Stimulated activated naive CD8-positive, alpha-beta T cell treated with anti-CD3 and anti-CD28 coated beads, Interleukin-15, Interleukin-2, amounts not matched to agents 100 ng/mL and 50 ng/mL, for 24 hours (primary cell): Measurements from ENCODE around the gene OR2L8.

Experiments used
- H3K27ac Mint-ChIP-seq: one replicate; pipeline ENCODE4 v1.8.0; 2021; ENCODE audit warnings: mild to moderate bottlenecking, mixed read lengths
- H3K27me3 Mint-ChIP-seq: one replicate; pipeline ENCODE4 v1.8.0; 2021; ENCODE audit warnings: mixed read lengths
- H3K36me3 Mint-ChIP-seq: one replicate; pipeline ENCODE4 v1.8.0; 2021; ENCODE audit warnings: low read depth, mixed read lengths
- H3K4me1 Mint-ChIP-seq: one replicate; pipeline ENCODE4 v1.8.0; 2021; ENCODE audit warnings: low read depth, mixed read lengths
- H3K4me3 Mint-ChIP-seq: one replicate; pipeline ENCODE4 v1.8.0; 2021; ENCODE audit warnings: mild to moderate bottlenecking, mixed read lengths
- H3K9me3 Mint-ChIP-seq: one replicate; pipeline ENCODE4 v1.8.0; 2021; ENCODE audit warnings: mixed read lengths

OR2L8 gene, protein sequence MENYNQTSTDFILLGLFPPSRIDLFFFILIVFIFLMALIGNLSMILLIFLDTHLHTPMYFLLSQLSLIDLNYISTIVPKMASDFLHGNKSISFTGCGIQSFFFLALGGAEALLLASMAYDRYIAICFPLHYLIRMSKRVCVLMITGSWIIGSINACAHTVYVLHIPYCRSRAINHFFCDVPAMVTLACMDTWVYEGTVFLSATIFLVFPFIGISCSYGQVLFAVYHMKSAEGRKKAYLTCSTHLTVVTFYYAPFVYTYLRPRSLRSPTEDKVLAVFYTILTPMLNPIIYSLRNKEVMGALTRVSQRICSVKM

DNA sequence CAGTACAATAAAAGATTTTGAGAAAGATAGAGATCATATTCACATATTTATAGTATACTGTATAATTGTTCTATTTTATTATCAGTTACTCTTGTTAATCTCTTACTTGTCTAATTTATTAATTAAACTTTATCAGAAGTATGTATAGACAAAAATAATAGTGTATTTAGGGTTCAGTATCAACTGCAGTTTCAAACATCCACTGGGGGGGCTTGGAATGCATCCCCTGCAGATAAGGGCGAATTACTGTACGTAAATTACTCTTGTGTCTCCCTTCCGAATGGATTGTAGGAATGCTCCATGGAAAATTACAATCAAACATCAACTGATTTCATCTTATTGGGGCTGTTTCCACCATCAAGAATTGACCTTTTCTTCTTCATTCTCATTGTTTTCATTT is at the start of gene OR2L8:
Gene OR2L8, plus strand, starts transcription at position 301 of the 400 bp plus-strand sequence. Its CDS starts 0 bp downstream, at position 301.
- Mint-ChIP-seq H3K4me3 (no peak within 1 kb of the TSS), H3K4me1 (no peaks in the 10 kb centered on the region), H3K36me3 (no peaks in the 10 kb centered on the region), H3K27ac (no peak within 1 kb of the TSS), H3K9me3 (peaks cover 4% of the 10 kb centered on the region), H3K27me3 (no peaks in the 10 kb centered on the region)

DNA sequence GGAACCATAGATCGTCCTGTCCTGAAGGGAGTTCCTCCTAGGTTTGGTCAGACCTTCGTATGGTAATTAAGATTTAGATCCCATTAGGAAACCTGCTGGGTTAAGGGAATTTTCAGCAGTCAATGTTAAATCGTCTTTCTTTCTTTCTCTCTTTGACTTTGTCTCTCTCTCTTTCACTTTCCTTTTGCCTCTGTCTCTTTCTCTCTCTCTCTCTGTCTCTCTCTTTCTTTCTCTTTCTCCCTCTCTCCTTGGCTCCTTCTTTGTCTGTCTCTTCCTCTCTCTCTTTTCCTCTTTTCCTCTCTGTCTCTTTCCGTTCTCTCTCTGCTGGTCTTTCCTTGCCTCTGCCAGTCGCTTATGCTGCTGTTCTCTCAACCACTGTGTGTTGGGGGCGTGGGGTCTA is 44.5 kb upstream of the OR2L8 start:
- no peak overlapping the region for H3K4me3 Mint-ChIP-seq

DNA sequence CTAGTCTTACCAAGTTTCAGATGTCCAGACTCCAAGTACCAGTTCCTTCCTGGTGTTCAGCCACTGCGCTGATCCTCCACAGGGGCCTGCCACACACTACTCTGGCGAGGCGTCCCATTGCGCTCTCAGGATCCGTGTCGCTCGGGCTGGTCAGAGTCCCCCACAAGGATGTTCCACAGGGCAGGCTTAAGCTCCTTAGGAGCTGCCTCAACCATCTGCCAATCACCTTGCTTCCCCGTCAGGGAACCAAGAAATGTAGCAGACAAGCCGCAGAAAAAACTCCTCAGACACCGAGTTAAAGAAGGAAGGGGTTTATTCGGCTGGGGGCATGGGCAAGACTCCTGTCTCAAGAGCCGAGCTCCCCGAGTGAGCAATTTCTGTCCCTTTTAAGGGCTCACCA is 43.5 kb upstream of the OR2L8 start:
- H3K4me1 Mint-ChIP-seq: peaks cover 33% of the 10 kb centered on the region
- H3K4me3 Mint-ChIP-seq: no peak overlapping the region
- H3K9me3 Mint-ChIP-seq: peaks cover 11% of the 10 kb centered on the region
- H3K27me3 Mint-ChIP-seq: no peaks in the 10 kb centered on the region
- H3K27ac Mint-ChIP-seq: no peak overlapping the region
- no peaks in the 10 kb centered on the region for H3K36me3 Mint-ChIP-seq

More for the DNA sequence above, 44.5 kb upstream of the OR2L8 start:
- Mint-ChIP-seq H3K4me1 (peaks cover 33% of the 10 kb centered on the region), H3K9me3 (peaks cover 11% of the 10 kb centered on the region), H3K27me3 (no peaks in the 10 kb centered on the region), H3K36me3 (no peaks in the 10 kb centered on the region), H3K27ac (no peak overlapping the region)

DNA sequence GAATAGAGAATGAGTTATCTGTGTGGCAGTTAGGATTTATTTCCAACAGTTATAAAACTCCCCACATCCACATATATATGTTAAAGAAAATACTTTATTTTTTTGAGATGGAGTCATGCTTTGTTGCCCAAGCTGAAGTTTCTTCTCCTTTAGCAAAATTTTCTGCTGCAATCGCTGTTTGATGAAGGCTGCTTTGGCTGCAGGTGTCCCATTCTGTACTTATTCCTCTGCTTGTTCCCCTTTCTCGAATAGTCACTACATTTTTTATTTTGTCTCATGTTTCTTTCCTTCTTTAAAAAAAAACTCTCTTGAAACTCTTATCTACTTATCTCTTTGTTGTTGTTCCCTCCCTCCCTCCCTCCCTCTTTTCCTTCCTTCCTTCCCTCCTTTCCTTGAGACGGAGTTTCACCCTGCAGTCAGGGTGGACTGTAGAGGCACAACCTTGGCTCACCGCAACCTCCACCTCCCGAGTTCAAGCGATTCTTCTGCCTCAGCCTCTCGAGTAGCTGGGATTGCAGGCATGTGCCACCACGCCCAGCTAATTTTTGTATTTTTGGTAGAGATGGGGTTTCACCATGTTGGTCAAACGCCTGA is 42.7 kb upstream of the OR2L8 start:
- H3K27ac Mint-ChIP-seq: peak overlapping the region; percentile 74
- peaks cover 33% of the 10 kb centered on the region for H3K4me1 Mint-ChIP-seq
- peaks cover 11% of the 10 kb centered on the region for H3K9me3 Mint-ChIP-seq
- no peaks in the 10 kb centered on the region for H3K27me3 Mint-ChIP-seq
- H3K4me3 Mint-ChIP-seq: peak overlapping the region; percentile 68
- H3K36me3 Mint-ChIP-seq: no peaks in the 10 kb centered on the region

DNA sequence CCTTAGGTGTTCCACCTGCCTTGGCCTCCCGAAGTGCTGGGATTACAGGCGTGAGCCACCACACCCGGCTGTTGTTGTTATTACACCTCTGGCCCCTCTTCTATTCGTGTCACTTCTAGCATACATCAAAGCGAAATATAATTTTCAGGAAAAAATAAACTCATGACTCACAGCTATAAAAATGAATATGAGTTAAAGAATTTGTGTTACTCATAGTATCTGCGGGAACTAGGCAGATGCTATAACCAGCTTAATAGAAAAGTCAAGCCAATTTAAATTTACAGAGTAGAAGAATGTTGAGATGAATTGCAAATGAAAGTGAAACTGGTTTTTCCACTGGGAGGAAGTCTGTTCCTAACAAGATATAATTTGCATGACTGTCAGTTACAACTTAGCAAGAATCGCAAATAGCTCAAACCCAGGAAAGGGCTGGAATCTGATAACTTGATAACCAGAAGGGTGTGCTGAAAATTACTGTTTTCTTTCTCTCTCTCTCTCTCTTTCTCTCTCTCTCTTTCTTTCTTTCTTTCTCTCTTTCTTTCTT is 42.1 kb upstream of the OR2L8 start:
- Mint-ChIP-seq H3K4me3 (peak overlapping the region; percentile 68), H3K4me1 (peaks cover 33% of the 10 kb centered on the region), H3K27me3 (no peaks in the 10 kb centered on the region), H3K9me3 (peaks cover 11% of the 10 kb centered on the region), H3K36me3 (no peaks in the 10 kb centered on the region), H3K27ac (peak overlapping the region; percentile 74)

DNA sequence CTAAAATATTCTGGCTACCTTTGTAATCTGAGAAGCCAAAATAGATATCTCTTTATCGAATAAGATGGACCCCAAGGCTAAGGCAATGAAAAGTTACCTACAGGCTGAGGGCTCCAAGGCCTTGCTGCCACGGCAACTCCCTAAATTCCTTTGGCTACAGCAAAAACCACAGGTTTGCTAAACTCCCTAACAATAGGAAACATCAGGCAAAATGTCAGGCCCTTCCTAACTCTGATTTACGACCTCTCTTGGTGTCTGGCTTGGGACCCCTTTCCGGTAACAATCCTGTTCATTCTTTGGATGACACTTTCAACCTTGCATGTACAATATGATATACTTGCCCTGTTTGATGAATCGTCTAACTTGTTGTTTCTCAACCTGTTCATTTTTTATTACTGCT is 39.9 kb upstream of the OR2L8 start:
- peaks cover 3% of the 10 kb centered on the region for H3K27me3 Mint-ChIP-seq
- no peak overlapping the region for H3K27ac Mint-ChIP-seq
- peaks cover 11% of the 10 kb centered on the region for H3K9me3 Mint-ChIP-seq
- H3K4me3 Mint-ChIP-seq: no peak overlapping the region
- peaks cover 33% of the 10 kb centered on the region for H3K4me1 Mint-ChIP-seq
- H3K36me3 Mint-ChIP-seq: no peaks in the 10 kb centered on the region

DNA sequence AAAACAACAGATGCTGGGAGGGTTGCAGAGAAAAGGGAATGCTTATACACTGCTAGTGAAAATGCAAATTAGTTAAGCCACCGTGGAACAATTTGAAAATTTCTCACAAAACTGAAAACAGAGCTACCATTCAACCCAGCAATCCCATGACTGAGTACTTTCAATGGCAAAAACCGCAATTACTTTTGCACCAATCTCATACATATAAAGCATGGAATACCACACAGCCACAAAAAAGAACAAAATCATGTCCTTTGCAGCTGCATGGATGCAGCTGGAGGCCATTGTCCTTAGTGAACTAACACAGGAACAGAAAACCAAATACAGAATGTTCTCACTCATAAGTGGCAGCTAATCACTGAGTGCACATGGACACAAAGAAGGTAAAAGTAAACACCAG is 34.9 kb upstream of the OR2L8 start:
- Mint-ChIP-seq H3K9me3 (peaks cover 3% of the 10 kb centered on the region), H3K4me1 (no peaks in the 10 kb centered on the region), H3K36me3 (no peaks in the 10 kb centered on the region), H3K27ac (no peak overlapping the region), H3K27me3 (peaks cover 7% of the 10 kb centered on the region), H3K4me3 (no peak overlapping the region)

DNA sequence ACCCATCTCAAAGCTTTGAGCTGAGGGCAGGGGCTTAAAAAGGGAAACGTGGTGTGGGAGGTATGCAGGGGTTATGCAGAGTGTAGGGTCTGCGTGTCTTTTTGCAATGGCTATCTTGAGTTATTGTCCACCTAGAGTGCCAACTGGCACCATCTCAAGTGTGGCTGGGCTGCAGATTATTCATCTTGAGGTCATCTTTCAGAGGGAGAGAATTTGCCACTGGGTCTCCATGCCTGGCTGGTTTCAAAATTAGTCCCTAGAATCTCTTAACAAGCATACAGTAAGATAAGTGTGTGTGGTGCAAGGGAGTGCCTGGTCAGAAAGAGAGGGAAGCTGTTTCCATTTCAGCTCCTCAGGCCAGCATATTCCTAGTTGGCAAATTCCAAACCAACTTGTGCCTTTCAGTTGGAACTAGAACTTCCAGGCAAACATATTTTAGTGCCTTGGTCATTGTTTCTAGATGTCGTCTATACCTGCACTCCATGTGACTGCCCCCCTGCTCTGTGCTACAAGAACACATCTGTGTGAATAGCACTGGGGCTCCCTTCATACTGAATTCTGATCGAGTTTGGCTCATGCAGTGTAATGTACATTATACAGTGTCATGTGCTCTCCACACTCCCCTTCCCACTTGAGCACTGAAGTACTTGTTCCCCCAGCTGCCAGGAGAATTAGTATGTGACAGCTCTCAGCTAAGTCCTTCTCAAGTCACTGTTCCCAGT is 33.6 kb upstream of the OR2L8 start:
- Mint-ChIP-seq H3K36me3 (no peaks in the 10 kb centered on the region), H3K27ac (no peak overlapping the region), H3K4me3 (no peak overlapping the region), H3K27me3 (peaks cover 7% of the 10 kb centered on the region), H3K4me1 (no peaks in the 10 kb centered on the region), H3K9me3 (no peaks in the 10 kb centered on the region)

DNA sequence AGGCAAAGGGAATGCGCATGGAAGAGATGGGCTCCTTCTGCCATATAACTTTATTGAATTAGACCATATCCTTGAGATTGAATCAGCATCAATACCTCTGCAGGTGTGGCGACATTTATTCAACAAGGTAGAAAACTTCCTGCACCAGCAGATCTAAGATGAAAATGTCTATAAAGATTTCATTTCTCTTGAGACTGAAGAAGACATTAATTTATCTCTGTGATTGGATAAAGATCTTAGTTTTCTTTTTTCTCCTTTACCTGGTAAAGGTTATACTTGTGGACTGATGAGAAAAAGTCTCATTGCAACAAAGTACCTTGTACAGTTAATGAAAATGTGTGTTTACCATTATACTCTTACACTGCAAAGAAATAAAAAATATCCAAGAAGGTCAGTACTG is 28.7 kb upstream of the OR2L8 start, which contains the start of gene OR2T8:
Gene OR2T8, plus strand, starts transcription at position 301 of the 400 bp plus-strand sequence. CDS start 766 bp downstream, outside the sequence.
- no peaks in the 10 kb centered on the region for H3K9me3 Mint-ChIP-seq
- no peaks in the 10 kb centered on the region for H3K36me3 Mint-ChIP-seq
- no peaks in the 10 kb centered on the region for H3K4me1 Mint-ChIP-seq
- H3K27ac Mint-ChIP-seq: no peak within 1 kb of the TSS
- no peak within 1 kb of the TSS for H3K4me3 Mint-ChIP-seq
- H3K27me3 Mint-ChIP-seq: peaks cover 4% of the 10 kb centered on the region

DNA sequence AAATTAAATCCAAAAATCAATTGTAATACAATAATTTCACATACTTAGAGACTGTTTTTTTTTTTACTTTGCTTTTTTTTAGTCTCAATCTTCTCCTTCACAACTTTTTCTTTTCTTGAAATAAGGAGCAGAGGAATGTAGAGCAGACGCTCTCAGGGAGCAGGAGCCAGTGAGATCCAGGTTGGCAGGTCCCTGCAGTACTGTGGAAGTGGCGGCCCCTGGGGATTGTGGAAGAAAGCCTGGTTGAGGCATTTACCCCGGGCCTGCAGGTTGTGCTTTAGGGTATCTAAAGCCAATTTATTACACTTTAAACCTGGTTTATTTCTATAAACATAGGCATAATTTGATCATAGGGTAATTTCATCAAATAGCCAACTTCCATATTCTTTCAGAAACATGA is 24.7 kb upstream of the OR2L8 start:
- H3K4me3 Mint-ChIP-seq: no peak overlapping the region
- H3K27ac Mint-ChIP-seq: no peak overlapping the region
- H3K27me3 Mint-ChIP-seq: no peaks in the 10 kb centered on the region
- H3K9me3 Mint-ChIP-seq: no peaks in the 10 kb centered on the region
- H3K36me3 Mint-ChIP-seq: no peaks in the 10 kb centered on the region
- no peaks in the 10 kb centered on the region for H3K4me1 Mint-ChIP-seq

DNA sequence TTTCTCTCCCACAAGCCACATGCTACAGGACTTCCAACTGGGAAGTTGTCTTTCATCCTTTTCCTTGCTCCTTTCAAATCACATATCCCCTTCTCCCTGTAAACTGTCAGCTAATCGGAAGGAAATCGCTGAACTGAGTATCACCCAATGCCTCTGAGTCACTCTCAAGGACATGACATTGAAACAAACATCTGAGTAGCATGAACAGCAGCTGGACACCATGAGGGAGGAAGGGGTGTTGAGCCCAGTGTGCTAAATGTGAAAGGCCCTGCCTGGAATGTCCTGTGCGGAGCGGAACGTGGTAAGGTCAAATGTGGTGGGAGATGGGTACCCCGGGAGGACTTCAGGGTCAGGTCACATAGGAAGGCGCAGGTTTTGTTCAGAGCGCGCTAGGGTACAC is 23.8 kb upstream of the OR2L8 start, which contains the start of gene OR2AJ1:
Gene OR2AJ1, plus strand, starts transcription at position 22 of the 400 bp plus-strand sequence. CDS start 8,880 bp downstream, outside the sequence.
- Mint-ChIP-seq H3K27ac (no peak within 1 kb of the TSS), H3K4me3 (no peak within 1 kb of the TSS), H3K27me3 (no peaks in the 10 kb centered on the region), H3K36me3 (no peaks in the 10 kb centered on the region), H3K9me3 (no peaks in the 10 kb centered on the region), H3K4me1 (no peaks in the 10 kb centered on the region)

DNA sequence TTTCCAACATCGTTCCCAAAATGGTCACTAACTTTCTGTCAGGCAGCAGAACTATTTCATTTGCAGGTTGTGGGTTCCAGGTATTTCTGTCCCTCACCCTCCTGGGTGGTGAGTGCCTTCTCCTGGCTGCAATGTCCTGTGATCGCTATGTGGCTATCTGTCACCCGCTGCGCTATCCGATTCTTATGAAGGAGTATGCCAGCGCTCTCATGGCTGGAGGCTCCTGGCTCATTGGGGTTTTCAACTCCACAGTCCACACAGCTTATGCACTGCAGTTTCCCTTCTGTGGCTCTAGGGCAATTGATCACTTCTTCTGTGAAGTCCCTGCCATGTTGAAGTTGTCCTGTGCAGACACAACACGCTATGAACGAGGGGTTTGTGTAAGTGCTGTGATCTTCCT is 14.7 kb upstream of the OR2L8 start:
- Mint-ChIP-seq H3K4me3 (no peak overlapping the region), H3K36me3 (no peaks in the 10 kb centered on the region), H3K4me1 (no peaks in the 10 kb centered on the region), H3K27me3 (no peaks in the 10 kb centered on the region), H3K27ac (no peak overlapping the region), H3K9me3 (peaks cover 8% of the 10 kb centered on the region)

DNA sequence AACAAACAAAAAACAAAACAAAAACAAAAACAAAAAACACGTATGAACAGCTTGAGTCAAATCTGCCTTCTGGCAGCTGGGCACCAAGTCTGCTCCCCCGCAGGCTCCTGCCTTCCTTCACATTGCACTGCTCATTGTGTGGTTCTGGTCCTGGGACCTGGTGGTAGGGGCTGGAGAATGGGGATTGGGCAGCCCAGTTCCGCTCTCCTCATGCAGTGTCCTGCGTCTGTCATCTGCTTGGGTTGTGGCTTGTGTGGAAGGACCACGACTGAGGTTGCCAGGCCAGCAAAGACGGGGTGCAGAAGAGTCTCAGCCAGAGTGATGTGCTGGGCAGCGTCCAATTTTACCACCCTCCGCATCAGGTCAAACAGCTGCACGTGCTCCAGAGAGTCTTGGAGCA is 12.9 kb upstream of the OR2L8 start:
- H3K27me3 Mint-ChIP-seq: no peaks in the 10 kb centered on the region
- H3K4me1 Mint-ChIP-seq: no peaks in the 10 kb centered on the region
- H3K27ac Mint-ChIP-seq: no peak overlapping the region
- H3K9me3 Mint-ChIP-seq: peaks cover 8% of the 10 kb centered on the region
- H3K36me3 Mint-ChIP-seq: no peaks in the 10 kb centered on the region
- no peak overlapping the region for H3K4me3 Mint-ChIP-seq

DNA sequence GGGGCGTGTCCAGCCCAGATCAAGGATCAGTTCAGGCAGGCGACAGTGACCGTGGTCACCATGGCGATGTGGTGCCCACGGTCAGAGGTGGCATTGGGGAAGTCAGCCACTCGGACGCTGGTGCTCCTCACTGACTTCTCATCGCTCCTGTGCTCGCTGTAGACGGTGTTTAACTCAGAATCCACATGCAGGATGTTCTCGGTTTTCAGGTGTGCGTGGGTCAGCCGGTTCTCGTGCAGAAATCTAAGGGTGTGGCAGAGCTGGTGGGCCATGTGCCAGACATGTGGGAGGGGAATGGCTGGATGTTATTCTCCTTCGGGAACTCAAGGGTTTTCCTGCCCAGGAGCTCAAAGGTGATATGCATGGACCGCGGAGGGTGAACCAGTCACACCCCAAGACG is 12.2 kb upstream of the OR2L8 start:
- Mint-ChIP-seq H3K27ac (no peak overlapping the region), H3K27me3 (no peaks in the 10 kb centered on the region), H3K36me3 (no peaks in the 10 kb centered on the region), H3K4me1 (no peaks in the 10 kb centered on the region), H3K9me3 (peaks cover 8% of the 10 kb centered on the region), H3K4me3 (no peak overlapping the region)
